PC-3 (cell line): ENCODE measurements around the gene TPO. TPM values are rescaled to one million over a fixed set of nuclear protein-coding genes. Genes with fewer than 3 reads are reported as not detected.

Experiments used
- ATAC-seq: fragments of 200-7000 bp; cut with Tn5 transposase; 2 replicates; pipeline ENCODE4 v1.9.1; 2020; ENCODE audit warnings: mild to moderate bottlenecking, moderate library complexity
- BruUV-seq: library from RNA; stranded (reverse); fragments of 400-500 nt; replicated peaks from 2 replicates; lab custom pipeline; 2021; lab: Mats Ljungman, UMichigan
- CTCF ChIA-PET: fragments of 300-600 bp; sonication (Branson Sonifier 250); formaldehyde crosslinking; loops from one replicate; lab custom pipeline; 2022; ENCODE audit warnings: antibody characterized with exemption; lab: Charles Lee
- POLR2A ChIA-PET: fragments of 300-600 bp; sonication (Branson Sonifier 250); formaldehyde crosslinking; loops from one replicate; lab custom pipeline; 2022; ENCODE audit warnings: antibody characterized with exemption; ENCODE audit not compliant: unreplicated experiment; lab: Charles Lee
- DNase-seq: peaks from one replicate; pipeline ENCODE4 v3.0.0-alpha.2; 2015
- H2AFZ ChIP-seq: fragments of 300-600 bp; sonication (generic); 2 replicates; pipeline ENCODE4 v1.6.0; 2016; ENCODE audit warnings: antibody characterized with exemption, low read length
- H3F3A ChIP-seq: fragments of 300-600 bp; sonication (generic); one replicate; pipeline ENCODE4 v1.6.0; 2017; ENCODE audit warnings: antibody characterized with exemption, low read length, control low read depth, mild to moderate bottlenecking; ENCODE audit not compliant: unreplicated experiment
- H3K27ac ChIP-seq: fragments of 300-600 bp; sonication (generic); 2 replicates; pipeline ENCODE4 v1.5.1; 2016; ENCODE audit warnings: mild to moderate bottlenecking, low read length
- H3K27me3 ChIP-seq: fragments of 300-600 bp; sonication (generic); 2 replicates; pipeline ENCODE4 v1.6.1; 2016; ENCODE audit warnings: low read length, mixed read lengths
- H3K36me3 ChIP-seq: fragments of 300-600 bp; sonication (generic); 2 replicates; pipeline ENCODE4 v1.6.1; 2016; ENCODE audit warnings: low read depth, mixed run types, low read length, mixed read lengths
- H3K4me1 ChIP-seq: fragments of 300-600 bp; sonication (generic); 2 replicates; pipeline ENCODE4 v1.5.1; 2016; ENCODE audit warnings: low read length; ENCODE audit not compliant: insufficient read depth
- H3K4me2 ChIP-seq: fragments of 300-600 bp; sonication (generic); 2 replicates; pipeline ENCODE4 v1.6.0; 2016; ENCODE audit warnings: low read length
- H3K4me3 ChIP-seq: fragments of 300-600 bp; sonication (generic); 2 replicates; pipeline ENCODE4 v1.5.1; 2016; ENCODE audit warnings: mild to moderate bottlenecking, low read length, mixed read lengths
- H3K79me2 ChIP-seq: fragments of 300-600 bp; sonication (generic); 2 replicates; pipeline ENCODE4 v1.6.1; 2017; ENCODE audit warnings: low read length, mixed read lengths
- H3K9ac ChIP-seq: fragments of 300-600 bp; sonication (generic); 2 replicates; pipeline ENCODE4 v1.6.0; 2016; ENCODE audit warnings: mild to moderate bottlenecking, low read length
- H3K9me2 ChIP-seq: fragments of 300-600 bp; sonication (generic); replicated peaks from 2 replicates; pipeline ENCODE4 v1.6.1; 2016; ENCODE audit warnings: mixed run types, low read length, mixed read lengths
- H3K9me3 ChIP-seq: fragments of 300-600 bp; sonication (generic); 2 replicates; pipeline ENCODE4 v1.6.1; 2016; ENCODE audit warnings: low read length, mixed read lengths
- H4K20me1 ChIP-seq: fragments of 300-600 bp; sonication (generic); 2 replicates; pipeline ENCODE4 v1.6.1; 2016; ENCODE audit warnings: low read length, mixed read lengths
- EZH2 ChIP-seq: fragments of 300-600 bp; sonication (generic); IDR thresholded peaks from one replicate; pipeline ENCODE4 v1.6.1; 2017; ENCODE audit warnings: antibody characterized with exemption, mild to moderate bottlenecking, low read length; ENCODE audit not compliant: unreplicated experiment
- EZH2phosphoT487 ChIP-seq: fragments of 300-600 bp; sonication (generic); IDR thresholded peaks from 2 replicates; pipeline ENCODE4 v1.6.1; 2018; ENCODE audit warnings: mild to moderate bottlenecking, antibody characterized with exemption, low read length, borderline replicate concordance
- intact Hi-C: fragments of 100-400 bp; cut with micrococcal nuclease; formaldehyde crosslinking; loops from 2 replicates; pipeline ENCODE4 v1.9.0; 2023
- total RNA-seq: library from RNA; depleted of rRNA; stranded (reverse); fragments of >200 nt; gene quantifications from 2 replicates; pipeline ENCODE4 v1.2.3, GENCODE V29; 2014
- TF ChIP-seq, protein P1 (sequence below): fragments of 300-600 bp; sonication (generic); conservative IDR thresholded peaks from 2 replicates; pipeline ENCODE4 v1.5.1; 2017; ENCODE audit warnings: antibody characterized with exemption, low read depth, mild to moderate bottlenecking, low read length

The TPO gene
- total RNA-seq, 1 experiment from 2014 or later, result not detected

DNA sequence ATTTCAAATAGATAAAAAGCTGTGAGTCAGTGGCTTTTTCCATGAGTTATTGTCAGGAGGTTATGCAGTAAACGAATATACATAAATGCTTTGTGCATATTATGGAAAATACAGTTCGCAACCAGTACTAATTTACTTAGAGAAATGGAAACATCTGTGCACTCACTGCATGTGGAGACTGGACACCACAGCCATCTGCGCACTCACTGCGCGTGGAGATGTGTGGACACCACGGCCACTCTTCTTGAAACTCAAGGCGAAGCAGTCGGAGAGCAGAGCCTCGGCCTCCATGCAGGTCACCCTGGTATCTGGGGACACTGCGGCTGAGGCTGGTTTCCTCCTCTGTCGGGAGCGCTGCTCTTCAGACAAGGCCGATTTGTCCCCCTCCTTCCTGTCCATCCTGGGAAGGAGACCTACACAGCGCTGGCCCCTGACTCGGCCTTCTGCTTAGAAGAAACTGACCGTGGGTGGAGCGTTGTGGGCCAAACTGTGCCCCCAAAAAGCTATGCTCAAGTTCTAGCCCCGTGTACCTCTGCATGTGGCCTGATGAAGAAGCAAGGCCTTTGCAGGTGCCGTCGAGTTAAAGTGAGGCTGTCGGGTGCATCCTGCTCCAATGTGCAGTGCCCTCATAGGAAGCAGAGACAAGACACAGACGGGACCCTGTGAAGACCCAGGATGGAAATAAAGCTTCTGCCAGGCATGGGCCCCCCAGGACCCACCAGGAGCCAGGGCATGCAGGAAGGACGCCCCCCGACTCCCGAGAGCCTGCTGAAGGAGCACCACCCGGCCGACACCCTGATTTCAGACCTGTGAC lies 88.0 kb downstream of the TPO start:
- Histone ChIP-seq H3K9me2 (no peaks in the 10 kb centered on the region), H3K4me2 (no peak overlapping the region), H3K9me3 (no peaks in the 10 kb centered on the region), H3F3A (no peaks in the 10 kb centered on the region), H3K79me2 (no peaks in the 10 kb centered on the region), H3K4me1 (no peaks in the 10 kb centered on the region), H3K9ac (no peak overlapping the region), H3K27me3 (peaks cover 84% of the 10 kb centered on the region), H3K27ac (no peak overlapping the region), H3K4me3 (no peak overlapping the region), H2AFZ (no peak overlapping the region), H3K36me3 (no peaks in the 10 kb centered on the region), H4K20me1 (no peaks in the 10 kb centered on the region)
- ATAC-seq (no peak), DNase-seq (no peak)
- POLR2A ChIA-PET, result no interaction called here
- BruUV-seq, result no TSS peak
- CTCF ChIA-PET, result no interaction called here
- intact Hi-C loops, result no loop called here
- TF ChIP-seq, protein P1, sequence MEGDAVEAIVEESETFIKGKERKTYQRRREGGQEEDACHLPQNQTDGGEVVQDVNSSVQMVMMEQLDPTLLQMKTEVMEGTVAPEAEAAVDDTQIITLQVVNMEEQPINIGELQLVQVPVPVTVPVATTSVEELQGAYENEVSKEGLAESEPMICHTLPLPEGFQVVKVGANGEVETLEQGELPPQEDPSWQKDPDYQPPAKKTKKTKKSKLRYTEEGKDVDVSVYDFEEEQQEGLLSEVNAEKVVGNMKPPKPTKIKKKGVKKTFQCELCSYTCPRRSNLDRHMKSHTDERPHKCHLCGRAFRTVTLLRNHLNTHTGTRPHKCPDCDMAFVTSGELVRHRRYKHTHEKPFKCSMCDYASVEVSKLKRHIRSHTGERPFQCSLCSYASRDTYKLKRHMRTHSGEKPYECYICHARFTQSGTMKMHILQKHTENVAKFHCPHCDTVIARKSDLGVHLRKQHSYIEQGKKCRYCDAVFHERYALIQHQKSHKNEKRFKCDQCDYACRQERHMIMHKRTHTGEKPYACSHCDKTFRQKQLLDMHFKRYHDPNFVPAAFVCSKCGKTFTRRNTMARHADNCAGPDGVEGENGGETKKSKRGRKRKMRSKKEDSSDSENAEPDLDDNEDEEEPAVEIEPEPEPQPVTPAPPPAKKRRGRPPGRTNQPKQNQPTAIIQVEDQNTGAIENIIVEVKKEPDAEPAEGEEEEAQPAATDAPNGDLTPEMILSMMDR, result no peak
- TF ChIP-seq EZH2, result no peak
- TF ChIP-seq EZH2phosphoT487, result no peak

DNA sequence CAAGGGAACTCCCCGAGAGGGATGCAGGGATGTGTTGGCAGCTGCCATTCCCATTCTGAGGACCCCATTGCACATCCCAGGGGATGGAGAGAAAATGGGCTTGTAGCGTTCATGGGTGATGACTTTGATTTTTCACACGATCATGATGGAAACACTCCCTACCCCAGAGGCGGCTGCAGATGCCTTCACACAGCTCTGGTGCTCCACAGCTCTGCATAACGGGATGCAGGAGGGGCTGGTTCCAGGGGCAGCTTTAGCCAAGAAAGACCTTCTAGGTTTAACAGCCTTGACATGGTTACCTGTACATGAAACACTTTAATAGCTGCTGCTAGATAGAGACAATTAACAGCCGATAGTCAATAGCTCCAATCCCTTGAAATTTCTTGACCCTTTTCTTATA lies 88.7 kb downstream of the TPO start:
- peaks cover 77% of the 10 kb centered on the region for H3K27me3 ChIP-seq
- no peaks in the 10 kb centered on the region for H3K79me2 ChIP-seq
- ChIA-PET CTCF (no interaction called here), POLR2A (no interaction called here)
- no peak overlapping the region for H3K4me2 ChIP-seq
- no peaks in the 10 kb centered on the region for H3K9me2 ChIP-seq
- ATAC-seq (no peak), DNase-seq (no peak)
- no peaks in the 10 kb centered on the region for H3F3A ChIP-seq
- H4K20me1 ChIP-seq, result no peaks in the 10 kb centered on the region
- TF ChIP-seq, protein P1, result no peak
- TF ChIP-seq EZH2phosphoT487 (no peak), EZH2 (no peak)
- BruUV-seq, result no TSS peak
- no peak overlapping the region for H3K4me3 ChIP-seq
- no peaks in the 10 kb centered on the region for H3K9me3 ChIP-seq
- no peak overlapping the region for H3K9ac ChIP-seq
- intact Hi-C loops, result no loop called here
- H3K4me1 ChIP-seq, result no peaks in the 10 kb centered on the region
- no peak overlapping the region for H2AFZ ChIP-seq
- no peak overlapping the region for H3K27ac ChIP-seq
- H3K36me3 ChIP-seq, result no peaks in the 10 kb centered on the region

DNA sequence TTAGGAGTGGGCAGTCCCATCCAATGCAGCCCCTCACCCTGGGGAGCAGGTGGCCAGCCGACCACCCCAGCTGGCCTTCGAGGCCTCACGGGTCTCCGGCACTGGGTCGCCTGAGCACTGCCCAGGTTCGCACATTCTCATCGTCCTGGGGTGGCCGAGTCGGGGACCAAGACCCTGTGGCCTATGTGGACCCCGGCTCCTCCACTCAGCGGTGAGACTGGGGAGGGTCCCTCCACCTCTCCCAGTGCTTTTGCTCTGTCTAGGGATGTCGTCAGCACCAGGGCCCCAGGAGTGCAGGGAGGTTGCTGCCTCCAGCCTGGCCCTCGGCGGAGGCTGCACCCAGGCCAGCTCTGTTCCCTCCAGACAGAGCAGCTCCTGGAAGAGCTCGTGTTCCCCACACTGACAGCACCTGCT lies 89.6 kb downstream of the TPO start:
- BruUV-seq, result no TSS peak
- H3K9me2 ChIP-seq, result no peaks in the 10 kb centered on the region
- H3K4me3 ChIP-seq, result no peak overlapping the region
- no peaks in the 10 kb centered on the region for H3F3A ChIP-seq
- no peak overlapping the region for H3K27ac ChIP-seq
- no peak for ATAC-seq
- H3K36me3 ChIP-seq, result no peaks in the 10 kb centered on the region
- no peak overlapping the region for H3K4me2 ChIP-seq
- ChIA-PET CTCF (no interaction called here), POLR2A (no interaction called here)
- H4K20me1 ChIP-seq, result no peaks in the 10 kb centered on the region
- peaks cover 67% of the 10 kb centered on the region for H3K27me3 ChIP-seq
- H3K4me1 ChIP-seq, result no peaks in the 10 kb centered on the region
- DNase-seq, result no peak
- no peak overlapping the region for H3K9ac ChIP-seq
- intact Hi-C loops, result no loop called here
- TF ChIP-seq EZH2, result no peak
- TF ChIP-seq, protein P1, result no peak
- TF ChIP-seq EZH2phosphoT487, result no peak
- H3K9me3 ChIP-seq, result no peaks in the 10 kb centered on the region
- no peak overlapping the region for H2AFZ ChIP-seq
- no peaks in the 10 kb centered on the region for H3K79me2 ChIP-seq
